ENCODE measurements around the gene ZPBP2.

Gene ZPBP2

GRCh38 chr17:39916918-39917317 lies 48.9 kb downstream of the ZPBP2 start:
- DNase-seq: no peak

GRCh38 chr17:39919087-39919683 lies 51.2 kb downstream of the ZPBP2 start:
- no peak for DNase-seq

GRCh38 chr17:39920218-39921210 lies 52.5 kb downstream of the ZPBP2 start:
- DNase-seq: no peak

- DNase-seq: no peak
Observed at GRCh38 chr17:39921323-39921722, 53.3 kb downstream of the ZPBP2 start.

- DNase-seq: no peak
Observed at GRCh38 chr17:39922006-39922405, 54.0 kb downstream of the ZPBP2 start.

GRCh38 chr17:39923230-39923629 lies 55.2 kb downstream of the ZPBP2 start:
- DNase-seq: no peak

GRCh38 chr17:39923836-39924690 lies 56.1 kb downstream of the ZPBP2 start:
- DNase-seq: no peak

GRCh38 chr17:39924691-39925055 lies 56.7 kb downstream of the ZPBP2 start:
- DNase-seq: no peak

GRCh38 chr17:39925282-39926134 lies 57.5 kb downstream of the ZPBP2 start:
- no peak for DNase-seq

- DNase-seq: no peak
Observed at GRCh38 chr17:39926135-39926587, 58.2 kb downstream of the ZPBP2 start.

- peak in 1 of 2 donors; percentile 12 for DNase-seq
Observed at GRCh38 chr17:39926588-39927100, 58.6 kb downstream of the ZPBP2 start.
